HCT116 (cell line): ENCODE data around the gene MYO16. TPM values are rescaled to one million over a fixed set of nuclear protein-coding genes. Genes with fewer than 3 reads are reported as not detected.

ENCODE experiments used
- ATAC-seq: fragments of 200-7000 bp; cut with Tn5 transposase; 2 replicates; pipeline ENCODE4 v1.9.1; 2020; ENCODE audit warnings: mild to moderate bottlenecking, moderate library complexity
- BruUV-seq: library from RNA; stranded (reverse); fragments of 400-500 nt; replicated peaks from 2 replicates; lab custom pipeline; 2021; lab: Mats Ljungman, UMichigan
- CTCF ChIA-PET: fragments of 300-600 bp; sonication (Branson Sonifier 250); formaldehyde crosslinking; loops from one replicate; lab custom pipeline; 2021; ENCODE audit warnings: antibody characterized with exemption; lab: Charles Lee
- POLR2A ChIA-PET: fragments of 300-600, 350-600 bp; sonication (Branson Sonifier 250); formaldehyde crosslinking; loops from one replicate; lab custom pipeline; 2021; ENCODE audit warnings: antibody characterized with exemption; lab: Charles Lee
- RAD21 ChIA-PET, 2 experiments: fragments of 300-600 bp; sonication (Branson Sonifier 250); formaldehyde crosslinking; loops; one replicate each; lab custom pipeline; 2023; ENCODE audit warnings: low total read pairs in 2 of 2; ENCODE audit not compliant: uncharacterized antibody in 2 of 2, unreplicated experiment in 2 of 2, low non-redundant PET in 1 of 2; lab: Charles Lee
- DNase-seq: peaks from one replicate; pipeline ENCODE4 v3.0.0-alpha.2; 2010; ENCODE audit warnings: low read depth, low spot score
- H2AFZ ChIP-seq: fragments of 200-600 bp; shearing (Covaris generic), sonication (generic); 2 replicates; pipeline ENCODE4 v1.6.1; 2017; ENCODE audit warnings: low read depth, mixed run types, mixed read lengths, antibody characterized with exemption, low read length; ENCODE audit not compliant: poor library complexity, severe bottlenecking
- H3K27ac ChIP-seq: 2 replicates; pipeline ENCODE4 v1.5.1; 2012; ENCODE audit warnings: low read depth, low read length
- H3K27me3 ChIP-seq: fragments of 200-600 bp; sonication (generic); 2 replicates; pipeline ENCODE4 v1.6.1; 2016; ENCODE audit warnings: mixed run types, low read length, mixed read lengths; ENCODE audit not compliant: insufficient read depth
- H3K36me3 ChIP-seq, 2 experiments: fragments of 200-500 bp in 1 of 2; fragments of 200-600 bp in 1 of 2; sonication (Bioruptor generic) in 1 of 2; sonication (generic) in 1 of 2; 2 replicates each; pipeline versions ENCODE4 v1.5.1 to v1.6.1; 2014 to 2016; ENCODE audit warnings: low read length in 2 of 2, inconsistent platforms in 1 of 2, mixed read lengths in 1 of 2, mixed run types in 1 of 2; ENCODE audit not compliant: insufficient read depth in 2 of 2, control insufficient read depth in 1 of 2
- H3K4me1 ChIP-seq, 2 experiments: fragments of 200-600 bp in 1 of 2; sonication (generic) in 1 of 2; 2 replicates each; pipeline versions ENCODE4 v1.5.1 to v1.6.1; 2012 to 2017; ENCODE audit warnings: low read length in 2 of 2, inconsistent platforms in 1 of 2, mild to moderate bottlenecking in 1 of 2, mixed read lengths in 1 of 2, mixed run types in 1 of 2, moderate library complexity in 1 of 2; ENCODE audit not compliant: insufficient read depth in 2 of 2, control insufficient read depth in 1 of 2
- H3K4me2 ChIP-seq: fragments of 200-600 bp; sonication (generic); 2 replicates; pipeline ENCODE4 v1.6.1; 2017; ENCODE audit warnings: mixed run types, low read length, mixed read lengths
- H3K4me3 ChIP-seq, 2 experiments: fragments of 200-600 bp in 1 of 2; sonication (generic) in 1 of 2; replicated peaks in 1 of 2; 2 replicates each; pipeline ENCODE4 v1.5.1; 2011 to 2016; ENCODE audit warnings: low read length in 2 of 2, control low read depth in 1 of 2, low read depth in 1 of 2, mild to moderate bottlenecking in 1 of 2, mixed read lengths in 1 of 2, mixed run types in 1 of 2
- H3K79me2 ChIP-seq: fragments of 200-600 bp; sonication (generic); 2 replicates; pipeline ENCODE4 v1.6.1; 2017; ENCODE audit warnings: mild to moderate bottlenecking, mixed run types, low read length, moderate library complexity, mixed read lengths; ENCODE audit not compliant: insufficient read depth
- H3K9ac ChIP-seq: fragments of 200-600 bp; sonication (generic); 2 replicates; pipeline ENCODE4 v1.6.1; 2016; ENCODE audit warnings: low read length, mixed read lengths
- H3K9me2 ChIP-seq: fragments of 200-600 bp; sonication (generic), shearing (Covaris generic); 2 replicates; pipeline ENCODE4 v1.6.1; 2017; ENCODE audit warnings: mixed run types, mild to moderate bottlenecking, moderate library complexity; ENCODE audit not compliant: insufficient read depth
- H3K9me3 ChIP-seq, 2 experiments: fragments of 200-500 bp in 1 of 2; fragments of 200-600 bp in 1 of 2; sonication (Bioruptor generic) in 1 of 2; sonication (generic) in 1 of 2; 2 replicates each; pipeline ENCODE4 v1.6.1; 2014 to 2017; ENCODE audit warnings: low read length in 2 of 2, mixed read lengths in 2 of 2, inconsistent platforms in 1 of 2, low read depth in 1 of 2, mild to moderate bottlenecking in 1 of 2, mixed run types in 1 of 2, moderate library complexity in 1 of 2; ENCODE audit not compliant: control insufficient read depth in 1 of 2, insufficient read depth in 1 of 2
- H4K20me1 ChIP-seq: fragments of 200-600 bp; sonication (generic), shearing (Covaris generic); 2 replicates; pipeline ENCODE4 v1.6.1; 2017; ENCODE audit warnings: mixed run types, mild to moderate bottlenecking, moderate library complexity; ENCODE audit not compliant: insufficient read depth
- CEBPB ChIP-seq: IDR thresholded peaks from 2 replicates; pipeline ENCODE4 v1.6.1; 2012; ENCODE audit warnings: low read depth
- ELF1 ChIP-seq: IDR thresholded peaks from 2 replicates; pipeline ENCODE4 v1.6.1; 2012; ENCODE audit warnings: low read depth, borderline replicate concordance
- POLR2A ChIP-seq: IDR thresholded peaks from 2 replicates; pipeline ENCODE4 v1.7.0; 2011; ENCODE audit warnings: borderline replicate concordance; ENCODE audit not compliant: insufficient read depth, insufficient read length; ENCODE audit errors: extremely low read depth
- intact Hi-C: fragments of 100-400 bp; cut with micrococcal nuclease; formaldehyde crosslinking; loops from 2 replicates; pipeline ENCODE4 v1.10.0; 2022
- total RNA-seq: library from RNA; stranded (reverse); gene quantifications from one replicate; pipeline ENCODE4 v1.2.1, GENCODE V29; 2021; ENCODE audit not compliant: unreplicated experiment
- TF ChIP-seq, protein P1 (sequence below): IDR thresholded peaks from 2 replicates; pipeline ENCODE4 v1.6.1; 2012; ENCODE audit warnings: low read depth
- TF ChIP-seq, protein P2 (sequence below): IDR thresholded peaks from 2 replicates; pipeline ENCODE4 v1.6.1; 2011; ENCODE audit warnings: mild to moderate bottlenecking, low read length, moderate library complexity; ENCODE audit not compliant: insufficient replicate concordance; ENCODE audit errors: extremely low read depth

Gene MYO16
- total RNA-seq, 1 experiment from 2014 or later = 0.07 TPM

DNA sequence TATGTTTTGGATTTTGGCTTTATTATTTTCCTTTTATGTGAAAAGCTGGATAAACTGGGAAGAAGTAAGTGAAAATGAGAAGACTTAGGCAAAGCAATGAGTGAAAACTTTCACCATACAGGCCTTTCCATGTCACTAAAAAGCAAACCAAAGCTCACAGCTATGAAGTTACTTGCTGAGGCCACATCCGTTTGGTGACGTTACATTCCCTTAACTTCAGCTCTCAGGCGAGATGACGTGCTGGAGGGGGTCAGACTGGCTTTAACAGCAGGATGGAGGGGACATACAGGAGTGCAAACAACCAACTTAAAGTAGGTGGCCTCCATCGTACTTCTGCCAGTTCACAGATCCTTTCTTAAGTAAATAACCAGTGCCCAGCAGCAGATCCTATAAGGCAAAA is 522.3 kb downstream of the MYO16 start:
- no peak for DNase-seq
- Histone ChIP-seq H3K9ac (peak overlapping the region; percentile 27), H3K79me2 (no peaks in the 10 kb centered on the region), H3K36me3 (no peaks in the 10 kb centered on the region), H4K20me1 (no peaks in the 10 kb centered on the region), H3K9me3 (no peaks in the 10 kb centered on the region), H3K27me3 (no peaks in the 10 kb centered on the region), H3K4me2 (peak overlapping the region; percentile 58), H3K9me2 (no peaks in the 10 kb centered on the region), H3K27ac (no peak overlapping the region), H3K4me1 (peaks cover 36 to 85% of the 10 kb centered on the region in 2 experiments), H2AFZ (peak overlapping the region; percentile 39), H3K4me3 (0 out of 4 replicates have a peak overlapping the region, but pooled peaks of 1 of the 2 experiments have one; percentile 11)
- CTCF ChIA-PET = interaction anchor here (1.3 kb wide), 1 partner anchor 191 kb away, joined by 3 read pairs; no protein-coding TSS in a partner anchor
- intact Hi-C loops = no loop called here
- TF ChIP-seq, protein P1, sequence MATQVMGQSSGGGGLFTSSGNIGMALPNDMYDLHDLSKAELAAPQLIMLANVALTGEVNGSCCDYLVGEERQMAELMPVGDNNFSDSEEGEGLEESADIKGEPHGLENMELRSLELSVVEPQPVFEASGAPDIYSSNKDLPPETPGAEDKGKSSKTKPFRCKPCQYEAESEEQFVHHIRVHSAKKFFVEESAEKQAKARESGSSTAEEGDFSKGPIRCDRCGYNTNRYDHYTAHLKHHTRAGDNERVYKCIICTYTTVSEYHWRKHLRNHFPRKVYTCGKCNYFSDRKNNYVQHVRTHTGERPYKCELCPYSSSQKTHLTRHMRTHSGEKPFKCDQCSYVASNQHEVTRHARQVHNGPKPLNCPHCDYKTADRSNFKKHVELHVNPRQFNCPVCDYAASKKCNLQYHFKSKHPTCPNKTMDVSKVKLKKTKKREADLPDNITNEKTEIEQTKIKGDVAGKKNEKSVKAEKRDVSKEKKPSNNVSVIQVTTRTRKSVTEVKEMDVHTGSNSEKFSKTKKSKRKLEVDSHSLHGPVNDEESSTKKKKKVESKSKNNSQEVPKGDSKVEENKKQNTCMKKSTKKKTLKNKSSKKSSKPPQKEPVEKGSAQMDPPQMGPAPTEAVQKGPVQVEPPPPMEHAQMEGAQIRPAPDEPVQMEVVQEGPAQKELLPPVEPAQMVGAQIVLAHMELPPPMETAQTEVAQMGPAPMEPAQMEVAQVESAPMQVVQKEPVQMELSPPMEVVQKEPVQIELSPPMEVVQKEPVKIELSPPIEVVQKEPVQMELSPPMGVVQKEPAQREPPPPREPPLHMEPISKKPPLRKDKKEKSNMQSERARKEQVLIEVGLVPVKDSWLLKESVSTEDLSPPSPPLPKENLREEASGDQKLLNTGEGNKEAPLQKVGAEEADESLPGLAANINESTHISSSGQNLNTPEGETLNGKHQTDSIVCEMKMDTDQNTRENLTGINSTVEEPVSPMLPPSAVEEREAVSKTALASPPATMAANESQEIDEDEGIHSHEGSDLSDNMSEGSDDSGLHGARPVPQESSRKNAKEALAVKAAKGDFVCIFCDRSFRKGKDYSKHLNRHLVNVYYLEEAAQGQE = no peak
- TF ChIP-seq POLR2A = no peak
- TF ChIP-seq ELF1 = no peak
- TF ChIP-seq, protein P2, sequence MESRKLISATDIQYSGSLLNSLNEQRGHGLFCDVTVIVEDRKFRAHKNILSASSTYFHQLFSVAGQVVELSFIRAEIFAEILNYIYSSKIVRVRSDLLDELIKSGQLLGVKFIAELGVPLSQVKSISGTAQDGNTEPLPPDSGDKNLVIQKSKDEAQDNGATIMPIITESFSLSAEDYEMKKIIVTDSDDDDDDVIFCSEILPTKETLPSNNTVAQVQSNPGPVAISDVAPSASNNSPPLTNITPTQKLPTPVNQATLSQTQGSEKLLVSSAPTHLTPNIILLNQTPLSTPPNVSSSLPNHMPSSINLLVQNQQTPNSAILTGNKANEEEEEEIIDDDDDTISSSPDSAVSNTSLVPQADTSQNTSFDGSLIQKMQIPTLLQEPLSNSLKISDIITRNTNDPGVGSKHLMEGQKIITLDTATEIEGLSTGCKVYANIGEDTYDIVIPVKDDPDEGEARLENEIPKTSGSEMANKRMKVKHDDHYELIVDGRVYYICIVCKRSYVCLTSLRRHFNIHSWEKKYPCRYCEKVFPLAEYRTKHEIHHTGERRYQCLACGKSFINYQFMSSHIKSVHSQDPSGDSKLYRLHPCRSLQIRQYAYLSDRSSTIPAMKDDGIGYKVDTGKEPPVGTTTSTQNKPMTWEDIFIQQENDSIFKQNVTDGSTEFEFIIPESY = no peak
- no peak for TF ChIP-seq CEBPB
- ATAC-seq = no peak
- BruUV-seq = no TSS peak
- POLR2A ChIA-PET = interaction anchor here (0.6 kb wide), 1 partner anchor 993 kb away, joined by 5 read pairs; no protein-coding TSS in a partner anchor
- RAD21 ChIA-PET = no interaction called here
